Gastrocnemius medialis (tissue), 4 donors: ENCODE data around the gene MAP2K5. TPM values are rescaled to one million over a fixed set of nuclear protein-coding genes. Genes with fewer than 3 reads are reported as not detected.
A peak's percentile ranks its signal among the peaks of the same experiment; 100 is the strongest.

ENCODE experiments used
- ATAC-seq, 2 donors: fragments of 150-250 bp; one replicate each; pipeline ENCODE4 v1.9.1; 2016
- DNase-seq, 2 donors: peaks; one replicate each; pipeline ENCODE4 v3.0.0-alpha.2; 2019
- H3K27ac ChIP-seq, 4 donors: fragments of 200-600 bp; sonication (generic); 1 replicate in 1 of 4; 2 replicates in 3 of 4; pipeline ENCODE4 v1.5.1; 2016 to 2018; ENCODE audit warnings: mild to moderate bottlenecking in 2 of 4, moderate library complexity in 1 of 4
- H3K27me3 ChIP-seq, 3 donors: fragments of 200-600 bp; sonication (generic) in 2 of 3; 1 replicate in 1 of 3; 2 replicates in 2 of 3; pipeline versions ENCODE4 v1.5.1 to v1.6.0; 2016 to 2019; ENCODE audit warnings: mild to moderate bottlenecking in 1 of 3, moderate library complexity in 1 of 3
- H3K36me3 ChIP-seq, 2 donors: fragments of 200-600 bp; sonication (generic) in 1 of 2; one replicate each; pipeline ENCODE4 v1.5.1; 2017 to 2018
- H3K4me1 ChIP-seq, 2 donors: fragments of 200-600 bp; sonication (generic) in 1 of 2; one replicate each; pipeline ENCODE4 v1.5.1; 2016 to 2017; ENCODE audit warnings: mild to moderate bottlenecking in 2 of 2
- H3K4me3 ChIP-seq, 4 donors: fragments of 200-600 bp; sonication (generic) in 3 of 4; 1 replicate in 1 of 4; 2 replicates in 3 of 4; pipeline ENCODE4 v1.5.1; 2016 to 2019; ENCODE audit warnings: mild to moderate bottlenecking in 2 of 4
- H3K9me3 ChIP-seq, 3 donors: fragments of 200-600 bp; sonication (generic) in 2 of 3; 1 replicate in 1 of 3; 2 replicates in 2 of 3; pipeline ENCODE4 v1.5.1; 2016 to 2019
- POLR2A ChIP-seq, 2 donors: fragments of 450-650 bp; IDR thresholded peaks; one replicate each; pipeline ENCODE4 v1.6.1; 2017; ENCODE audit warnings: antibody characterized with exemption in 2 of 2, mild to moderate bottlenecking in 2 of 2, moderate library complexity in 2 of 2
- in situ Hi-C, 4 donors: fragments of 200-750 bp; cut with MboI; loops; one replicate each; pipeline versions ENCODE4 v1.15.0 to v1.8.0; 2017; ENCODE audit warnings: low sequenced_read_pairs in 4 of 4
- intact Hi-C: fragments of 100-400 bp; cut with DNase I; formaldehyde crosslinking; loops from one replicate; pipeline ENCODE4 v1.15.1; 2023; ENCODE audit warnings: low total_unique reads
- total RNA-seq, 4 donors: library from RNA; depleted of rRNA; stranded (reverse); fragments of >200 nt; gene quantifications; one replicate each; pipeline versions ENCODE4 v1.1.0 to v1.2.3, GENCODE V29; 2016
- TF ChIP-seq, protein P1 (sequence below), 5 experiments: fragments of 450-650 bp in 3 of 5; fragments of 200-600 bp in 2 of 5; sonication (generic) in 2 of 5; IDR thresholded peaks in 4 of 5; conservative IDR thresholded peaks in 1 of 5; 1 replicate in 4 of 5; 2 replicates in 1 of 5; pipeline ENCODE4 v1.5.1; 2016 to 2019; ENCODE audit warnings: antibody characterized with exemption in 5 of 5, mild to moderate bottlenecking in 3 of 5, moderate library complexity in 3 of 5

Gene MAP2K5
- total RNA-seq, 4 donors from 2014 or later: 5.9 to 6.8 (median 6.4) TPM

- TF ChIP-seq, protein P1, sequence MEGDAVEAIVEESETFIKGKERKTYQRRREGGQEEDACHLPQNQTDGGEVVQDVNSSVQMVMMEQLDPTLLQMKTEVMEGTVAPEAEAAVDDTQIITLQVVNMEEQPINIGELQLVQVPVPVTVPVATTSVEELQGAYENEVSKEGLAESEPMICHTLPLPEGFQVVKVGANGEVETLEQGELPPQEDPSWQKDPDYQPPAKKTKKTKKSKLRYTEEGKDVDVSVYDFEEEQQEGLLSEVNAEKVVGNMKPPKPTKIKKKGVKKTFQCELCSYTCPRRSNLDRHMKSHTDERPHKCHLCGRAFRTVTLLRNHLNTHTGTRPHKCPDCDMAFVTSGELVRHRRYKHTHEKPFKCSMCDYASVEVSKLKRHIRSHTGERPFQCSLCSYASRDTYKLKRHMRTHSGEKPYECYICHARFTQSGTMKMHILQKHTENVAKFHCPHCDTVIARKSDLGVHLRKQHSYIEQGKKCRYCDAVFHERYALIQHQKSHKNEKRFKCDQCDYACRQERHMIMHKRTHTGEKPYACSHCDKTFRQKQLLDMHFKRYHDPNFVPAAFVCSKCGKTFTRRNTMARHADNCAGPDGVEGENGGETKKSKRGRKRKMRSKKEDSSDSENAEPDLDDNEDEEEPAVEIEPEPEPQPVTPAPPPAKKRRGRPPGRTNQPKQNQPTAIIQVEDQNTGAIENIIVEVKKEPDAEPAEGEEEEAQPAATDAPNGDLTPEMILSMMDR (IDR thresholded peaks at IDR 0.05 in 4 of 5, conservative IDR thresholded peaks at IDR 0.05 in 1 of 5): no peak
- no peak for TF ChIP-seq POLR2A (IDR thresholded peaks at IDR 0.05)
- Histone ChIP-seq H3K27me3 (no peaks in the 10 kb centered on the region), H3K36me3 (peaks cover 0 to 64% of the 10 kb centered on the region in 2 donors), H3K27ac (no peak overlapping the region), H3K4me3 (no peak overlapping the region), H3K9me3 (no peaks in the 10 kb centered on the region), H3K4me1 (no peaks in the 10 kb centered on the region)
- intact Hi-C loops: no loop called here
- ATAC-seq (no peak), DNase-seq (no peak)
- in situ Hi-C loops: no loop called here
Measured at GRCh38 chr15:67512933-67513714, 29.4 kb upstream of the MAP2K5 start.

DNA sequence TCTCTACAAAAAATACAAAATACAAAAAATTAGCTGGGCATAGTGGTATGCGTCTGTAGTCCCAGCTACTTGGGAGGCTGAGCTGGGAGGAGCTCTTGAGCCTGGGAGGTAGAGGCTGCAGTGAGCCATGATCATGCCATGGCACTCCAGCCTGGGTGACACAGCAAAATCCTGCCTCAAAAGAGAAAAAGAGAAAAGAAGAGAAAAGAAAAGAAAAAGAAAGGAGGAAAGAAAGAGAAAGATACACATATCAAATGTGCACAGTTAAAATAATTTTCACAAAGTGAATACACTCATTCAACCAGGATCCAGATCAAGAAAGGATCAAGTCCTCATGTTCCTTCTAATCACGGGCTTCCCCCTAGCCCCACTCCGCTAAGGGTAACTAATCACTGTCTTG lies 27.4 kb upstream of the MAP2K5 start:
- no peaks in the 10 kb centered on the region for H3K9me3 ChIP-seq
- in situ Hi-C loops: no loop called here
- H3K4me3 ChIP-seq: no peak overlapping the region
- DNase-seq: no peak
- peaks cover 0 to 54% of the 10 kb centered on the region in 2 donors for H3K36me3 ChIP-seq
- H3K27ac ChIP-seq: peak overlapping the region in 1 of 4 donors; percentile 16
- no peak for ATAC-seq
- intact Hi-C loops: no loop called here
- H3K27me3 ChIP-seq: no peaks in the 10 kb centered on the region
- H3K4me1 ChIP-seq: peaks cover 2% of the 10 kb centered on the region in 2 donors
- TF ChIP-seq, protein P1 (IDR thresholded peaks at IDR 0.05 in 4 of 5, conservative IDR thresholded peaks at IDR 0.05 in 1 of 5): no peak
- no peak for TF ChIP-seq POLR2A (IDR thresholded peaks at IDR 0.05)

GRCh38 chr15:67515557-67515956 lies 26.9 kb upstream of the MAP2K5 start:
- DNase-seq (no peak), ATAC-seq (no peak)
- intact Hi-C loops: no loop called here
- no peak overlapping the region for H3K4me3 ChIP-seq
- H3K9me3 ChIP-seq: no peaks in the 10 kb centered on the region
- H3K36me3 ChIP-seq: peaks cover 0 to 52% of the 10 kb centered on the region in 2 donors
- TF ChIP-seq, protein P1 (IDR thresholded peaks at IDR 0.05 in 4 of 5, conservative IDR thresholded peaks at IDR 0.05 in 1 of 5): no peak
- no peak for TF ChIP-seq POLR2A (IDR thresholded peaks at IDR 0.05)
- no peak overlapping the region for H3K27ac ChIP-seq
- H3K4me1 ChIP-seq: peaks cover 5 to 7% of the 10 kb centered on the region in 2 donors
- H3K27me3 ChIP-seq: no peaks in the 10 kb centered on the region
- in situ Hi-C loops: no loop called here

DNA sequence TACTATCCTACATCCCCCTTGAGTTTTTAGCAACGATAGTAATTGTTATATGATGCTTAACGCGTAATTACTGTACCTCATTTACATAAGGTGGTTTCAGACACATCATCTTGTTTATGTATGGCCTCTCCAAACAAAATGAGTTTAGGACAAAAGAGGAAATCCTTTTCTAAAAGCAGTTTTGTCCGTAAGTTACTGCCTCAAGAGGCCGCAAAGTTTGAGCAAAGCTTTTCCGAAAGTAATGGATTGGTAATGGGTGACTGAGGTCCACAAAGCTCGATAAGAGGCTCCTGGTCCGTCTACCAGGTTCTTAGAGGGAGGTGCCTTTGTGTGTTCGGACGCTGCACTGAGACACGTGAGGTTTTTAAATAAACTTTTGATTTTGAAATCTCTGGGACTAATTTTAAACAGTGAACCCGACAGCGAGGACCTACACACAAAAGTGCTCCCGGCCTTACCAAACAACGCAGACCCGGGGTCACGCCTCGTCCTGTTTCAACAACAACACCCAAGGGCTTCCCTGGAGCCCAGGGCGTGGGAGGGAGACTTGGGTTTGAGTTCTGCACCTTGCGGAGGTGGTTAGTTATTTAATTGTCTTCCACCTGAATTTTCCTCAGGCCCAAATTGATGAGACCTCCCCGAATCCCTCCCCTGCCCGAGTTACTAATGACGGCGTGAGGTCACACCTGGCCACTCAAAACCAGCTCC lies 22.0 kb upstream of the MAP2K5 start:
- Histone ChIP-seq H3K4me1 (peaks cover 28 to 36% of the 10 kb centered on the region in 2 donors), H3K27ac (peak overlapping the region; percentile 99 to 100 (median 99)), H3K27me3 (no peaks in the 10 kb centered on the region), H3K9me3 (no peaks in the 10 kb centered on the region), H3K4me3 (peak overlapping the region; percentile 62 to 94 (median 88)), H3K36me3 (peaks cover 0 to 22% of the 10 kb centered on the region in 2 donors)
- peak; percentile 55 to 68 for ATAC-seq
- no peak for TF ChIP-seq POLR2A (IDR thresholded peaks at IDR 0.05)
- TF ChIP-seq, protein P1 (IDR thresholded peaks at IDR 0.05 in 4 of 5, conservative IDR thresholded peaks at IDR 0.05 in 1 of 5): no peak
- in situ Hi-C loops: loop anchor here in 1 of 4 donors (5.0 kb wide), 1 partner anchor 317 kb away; no protein-coding TSS in a partner anchor
- DNase-seq: peak; percentile 35 to 70
- intact Hi-C loops: loop anchor here (1.0 to 5.0 kb wide), 3 partner anchors 22 to 453 kb away; partner anchors contain the start of genes MAP2K5, RNU6-1 and SMAD3
